ENCODE data around the gene ADAM19.

GRCh38 chr5:157473383-157474320 lies 101.9 kb downstream of the ADAM19 start:
- TF ChIP-seq CTCF (IDR thresholded peaks at IDR 0.05) (no peak), POLR2A (IDR thresholded peaks at IDR 0.05) (no peak)

All from Peyer's patch (tissue), 4 donors.